ENCODE results near the gene PCDH9.

The PCDH9 gene

DNA sequence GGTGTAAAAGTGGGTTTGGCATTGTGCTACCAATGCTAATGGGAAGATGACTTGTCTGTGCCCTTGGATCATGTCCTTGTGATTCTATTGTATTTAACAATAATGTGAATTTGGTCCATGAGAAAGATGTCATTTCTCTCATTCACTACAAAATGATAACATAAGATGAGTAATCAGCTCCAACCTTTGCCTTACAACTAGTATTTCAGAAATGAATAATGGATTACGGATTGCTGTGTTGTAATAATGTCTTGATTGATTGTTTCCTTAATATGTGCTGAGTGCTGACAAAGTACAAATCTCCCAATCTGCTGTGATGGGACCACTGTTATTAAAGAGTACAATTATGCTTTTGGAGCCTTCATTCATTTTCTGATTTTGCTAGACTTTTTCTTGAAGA is 375.0 kb downstream of the PCDH9 start:
- H3K4me1 ChIP-seq (ENCODE audit: insufficient read depth, low read length, severe bottlenecking), result peaks cover 34% of the 10 kb centered on the region
- H3K9me3 ChIP-seq (ENCODE audit: low read length), result peaks cover 10% of the 10 kb centered on the region; the same call in 1 of the 2 replicates
- no peak overlapping the region for H3K9ac ChIP-seq (ENCODE audit: low read length)
- TF ChIP-seq, protein P1, sequence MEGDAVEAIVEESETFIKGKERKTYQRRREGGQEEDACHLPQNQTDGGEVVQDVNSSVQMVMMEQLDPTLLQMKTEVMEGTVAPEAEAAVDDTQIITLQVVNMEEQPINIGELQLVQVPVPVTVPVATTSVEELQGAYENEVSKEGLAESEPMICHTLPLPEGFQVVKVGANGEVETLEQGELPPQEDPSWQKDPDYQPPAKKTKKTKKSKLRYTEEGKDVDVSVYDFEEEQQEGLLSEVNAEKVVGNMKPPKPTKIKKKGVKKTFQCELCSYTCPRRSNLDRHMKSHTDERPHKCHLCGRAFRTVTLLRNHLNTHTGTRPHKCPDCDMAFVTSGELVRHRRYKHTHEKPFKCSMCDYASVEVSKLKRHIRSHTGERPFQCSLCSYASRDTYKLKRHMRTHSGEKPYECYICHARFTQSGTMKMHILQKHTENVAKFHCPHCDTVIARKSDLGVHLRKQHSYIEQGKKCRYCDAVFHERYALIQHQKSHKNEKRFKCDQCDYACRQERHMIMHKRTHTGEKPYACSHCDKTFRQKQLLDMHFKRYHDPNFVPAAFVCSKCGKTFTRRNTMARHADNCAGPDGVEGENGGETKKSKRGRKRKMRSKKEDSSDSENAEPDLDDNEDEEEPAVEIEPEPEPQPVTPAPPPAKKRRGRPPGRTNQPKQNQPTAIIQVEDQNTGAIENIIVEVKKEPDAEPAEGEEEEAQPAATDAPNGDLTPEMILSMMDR (IDR thresholded peaks at IDR 0.05; ENCODE audit: low read length), result no peak
- TF ChIP-seq EZH2 (IDR thresholded peaks at IDR 0.05; ENCODE audit: borderline replicate concordance, low read length), result no peak
- H3K36me3 ChIP-seq (ENCODE audit: insufficient read depth, low read length), result no peaks in the 10 kb centered on the region
- H4K20me1 ChIP-seq (ENCODE audit: insufficient read depth, low read length), result no peaks in the 10 kb centered on the region
- no peaks in the 10 kb centered on the region; the same call in 1 of the 2 replicates for H3F3A ChIP-seq (ENCODE audit: insufficient read depth, low read length)
- no peaks in the 10 kb centered on the region for H3K9me2 ChIP-seq (ENCODE audit: low read depth, low read length)
- no peaks in the 10 kb centered on the region for H3K27me3 ChIP-seq (ENCODE audit: insufficient read depth, low read length)
- H3K79me2 ChIP-seq (ENCODE audit: insufficient read depth, low read length), result no peaks in the 10 kb centered on the region
- no peak overlapping the region for H3K4me2 ChIP-seq (ENCODE audit: low read length)
- no peak overlapping the region for H3K27ac ChIP-seq (ENCODE audit: low read depth, low read length, poor library complexity, severe bottlenecking)
- H2AFZ ChIP-seq (ENCODE audit: low read length), result peak overlapping the region; percentile 0; the same call in 1 of the 2 replicates
- H3K4me3 ChIP-seq (ENCODE audit: low read depth, low read length, poor library complexity, severe bottlenecking), result no peak overlapping the region

DNA sequence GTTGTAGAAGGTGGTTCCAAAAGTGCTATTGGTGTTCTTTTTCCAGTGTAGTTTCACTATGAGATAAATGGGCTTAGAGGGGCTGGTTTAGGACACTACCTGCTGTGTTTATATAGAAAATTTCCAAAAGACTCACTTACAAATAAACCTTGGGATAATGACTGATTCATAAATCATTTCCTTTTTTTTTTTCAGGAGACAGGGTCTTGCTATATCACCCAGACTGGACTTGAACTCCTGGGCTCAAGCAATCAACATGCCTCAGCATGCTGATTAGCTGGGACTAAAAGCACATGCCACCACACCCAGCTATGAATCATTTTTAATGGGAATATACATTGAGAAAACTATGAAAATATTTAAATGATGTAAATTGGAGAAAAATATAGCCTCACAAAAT is 376.6 kb downstream of the PCDH9 start:
- H3K9ac ChIP-seq (ENCODE audit: low read length), result no peak overlapping the region
- H3K4me3 ChIP-seq (ENCODE audit: low read depth, low read length, poor library complexity, severe bottlenecking), result no peak overlapping the region
- H3K36me3 ChIP-seq (ENCODE audit: insufficient read depth, low read length), result no peaks in the 10 kb centered on the region
- H3K27me3 ChIP-seq (ENCODE audit: insufficient read depth, low read length), result no peaks in the 10 kb centered on the region
- H3F3A ChIP-seq (ENCODE audit: insufficient read depth, low read length), result no peaks in the 10 kb centered on the region; the same call in 1 of the 2 replicates
- H3K9me2 ChIP-seq (ENCODE audit: low read depth, low read length), result no peaks in the 10 kb centered on the region
- no peak overlapping the region for H3K27ac ChIP-seq (ENCODE audit: low read depth, low read length, poor library complexity, severe bottlenecking)
- peaks cover 10% of the 10 kb centered on the region; the same call in 1 of the 2 replicates for H3K9me3 ChIP-seq (ENCODE audit: low read length)
- TF ChIP-seq, protein P1 (IDR thresholded peaks at IDR 0.05; ENCODE audit: low read length), result no peak
- TF ChIP-seq EZH2 (IDR thresholded peaks at IDR 0.05; ENCODE audit: borderline replicate concordance, low read length), result no peak
- H2AFZ ChIP-seq (ENCODE audit: low read length), result no peak overlapping the region
- no peak overlapping the region for H3K4me2 ChIP-seq (ENCODE audit: low read length)
- H3K4me1 ChIP-seq (ENCODE audit: insufficient read depth, low read length, severe bottlenecking), result peaks cover 21% of the 10 kb centered on the region
- no peaks in the 10 kb centered on the region for H4K20me1 ChIP-seq (ENCODE audit: insufficient read depth, low read length)
- H3K79me2 ChIP-seq (ENCODE audit: insufficient read depth, low read length), result no peaks in the 10 kb centered on the region

DNA sequence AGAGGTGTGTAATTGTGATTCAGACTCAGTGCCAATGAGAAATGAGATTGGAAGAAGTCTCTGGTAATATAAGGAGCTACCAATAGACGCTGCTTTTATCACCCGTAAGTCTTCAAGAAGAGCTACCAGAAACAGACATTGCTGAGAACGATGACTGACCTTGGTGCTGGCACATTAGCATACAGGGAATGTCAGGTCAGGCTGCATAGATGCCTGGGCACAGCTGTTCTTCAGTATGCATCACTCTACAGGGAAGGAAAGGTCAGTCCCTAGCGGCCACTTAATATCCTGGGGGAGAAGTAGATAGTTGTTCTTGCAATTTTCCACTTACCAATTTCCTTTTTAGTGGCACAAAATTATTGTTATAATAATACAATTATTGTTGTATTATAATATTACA is 380.4 kb downstream of the PCDH9 start:
- no peaks in the 10 kb centered on the region for H3K36me3 ChIP-seq (ENCODE audit: insufficient read depth, low read length)
- no peak overlapping the region for H3K27ac ChIP-seq (ENCODE audit: low read depth, low read length, poor library complexity, severe bottlenecking)
- no peak overlapping the region for H3K4me3 ChIP-seq (ENCODE audit: low read depth, low read length, poor library complexity, severe bottlenecking)
- peaks cover 10% of the 10 kb centered on the region for H3K4me1 ChIP-seq (ENCODE audit: insufficient read depth, low read length, severe bottlenecking)
- no peaks in the 10 kb centered on the region for H3K27me3 ChIP-seq (ENCODE audit: insufficient read depth, low read length)
- H3K79me2 ChIP-seq (ENCODE audit: insufficient read depth, low read length), result no peaks in the 10 kb centered on the region
- peaks cover 10% of the 10 kb centered on the region; the same call in 1 of the 2 replicates for H3K9me3 ChIP-seq (ENCODE audit: low read length)
- no peak overlapping the region for H3K9ac ChIP-seq (ENCODE audit: low read length)
- H4K20me1 ChIP-seq (ENCODE audit: insufficient read depth, low read length), result no peaks in the 10 kb centered on the region
- TF ChIP-seq, protein P1 (IDR thresholded peaks at IDR 0.05; ENCODE audit: low read length), result no peak
- TF ChIP-seq EZH2 (IDR thresholded peaks at IDR 0.05; ENCODE audit: borderline replicate concordance, low read length), result no peak
- H2AFZ ChIP-seq (ENCODE audit: low read length), result no peak overlapping the region
- H3F3A ChIP-seq (ENCODE audit: insufficient read depth, low read length), result no peaks in the 10 kb centered on the region; the same call in 1 of the 2 replicates
- no peak overlapping the region for H3K4me2 ChIP-seq (ENCODE audit: low read length)
- no peaks in the 10 kb centered on the region for H3K9me2 ChIP-seq (ENCODE audit: low read depth, low read length)

Measured in OCI-LY1 (cell line).